GM18520 (cell line): ENCODE measurements around the gene DDX11.
"Not testable (repeated sequence)": the region's sequence is repeated elsewhere in the genome, so short reads cannot be mapped to it uniquely, and the experiment has no call there.

ENCODE experiments used
- ATAC-seq: cut with Tn5 transposase; IDR thresholded peaks from one replicate; pipeline ENCODE4 v1.9.1; 2021; ENCODE audit not compliant: unreplicated experiment

DDX11 gene

DNA sequence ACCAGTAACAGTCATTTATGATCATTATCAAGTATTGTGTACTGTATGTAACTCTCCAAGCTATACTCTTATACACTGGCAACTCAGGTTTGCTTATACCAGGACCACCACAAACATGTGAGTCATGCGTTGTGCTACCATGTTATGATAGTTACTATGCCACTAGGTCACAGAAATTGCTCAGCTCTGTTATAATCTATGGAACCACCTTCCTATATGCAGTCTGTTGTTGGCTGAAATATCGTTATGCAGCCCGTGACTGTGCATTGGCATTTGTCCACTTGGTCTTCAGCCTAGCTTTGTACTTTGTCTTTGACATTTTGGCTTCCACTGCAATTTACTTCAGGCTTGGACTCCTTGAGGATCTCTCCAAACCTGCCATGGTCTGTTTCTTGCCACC lies 7.5 kb upstream of the DDX11 start:
- not testable (repeated sequence) for ATAC-seq

DNA sequence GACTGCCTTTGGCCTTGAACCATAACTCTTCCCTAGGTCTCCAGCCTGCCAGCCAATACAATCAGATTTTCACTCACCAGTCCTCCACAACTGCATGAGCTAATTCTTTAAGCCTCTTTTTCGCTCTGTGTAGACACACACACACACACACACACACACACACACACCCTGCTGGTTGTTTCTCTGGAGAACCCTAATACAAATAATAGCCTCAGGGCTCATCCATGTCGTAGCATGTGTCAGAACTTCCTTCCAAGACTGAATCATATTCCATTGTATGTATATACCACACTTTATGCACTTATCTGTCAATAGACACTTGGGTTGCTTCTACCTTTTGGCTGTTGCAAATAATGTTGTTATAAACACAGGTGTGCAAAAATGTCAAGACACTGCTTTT lies 6.0 kb upstream of the DDX11 start:
- not testable (repeated sequence) for ATAC-seq

DNA sequence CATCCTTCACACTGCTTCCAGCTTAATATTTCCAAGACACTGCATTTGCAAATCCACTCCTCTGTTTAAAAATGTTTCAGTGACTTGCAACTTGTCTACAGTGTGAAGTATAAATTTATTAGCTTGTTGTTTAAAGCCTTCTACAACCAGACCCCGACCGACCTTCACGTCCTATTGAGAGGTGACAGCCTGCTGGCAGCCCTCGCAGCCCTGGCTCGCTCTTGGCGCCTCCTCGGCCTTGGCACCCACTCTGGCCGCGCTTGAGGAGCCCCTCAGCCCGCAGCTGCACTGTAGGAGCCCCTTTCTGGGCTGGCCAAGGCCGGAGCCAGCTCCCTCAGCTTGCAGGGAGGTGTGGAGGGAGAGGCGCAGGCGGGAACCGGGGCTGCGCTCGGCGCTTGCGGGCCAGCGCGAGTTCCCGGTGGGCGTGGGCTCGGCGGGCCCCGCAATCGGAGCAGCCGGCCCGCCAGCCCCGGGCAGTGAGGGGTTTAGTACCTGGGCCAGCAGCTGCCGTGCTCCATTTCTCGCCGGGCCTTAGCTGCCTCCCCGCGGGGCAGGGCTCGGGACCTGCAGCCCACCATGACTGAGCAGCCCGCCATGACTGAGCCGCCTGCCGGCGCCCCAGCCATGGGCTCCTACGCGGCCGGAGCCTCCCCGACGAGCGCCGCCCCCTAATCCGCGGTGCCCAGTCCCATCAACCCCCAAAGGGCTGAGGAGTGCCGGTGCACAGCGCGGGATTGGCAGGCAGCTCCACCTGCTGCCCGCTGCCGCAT lies 2.5 kb upstream of the DDX11 start:
- not testable (repeated sequence) for ATAC-seq

DNA sequence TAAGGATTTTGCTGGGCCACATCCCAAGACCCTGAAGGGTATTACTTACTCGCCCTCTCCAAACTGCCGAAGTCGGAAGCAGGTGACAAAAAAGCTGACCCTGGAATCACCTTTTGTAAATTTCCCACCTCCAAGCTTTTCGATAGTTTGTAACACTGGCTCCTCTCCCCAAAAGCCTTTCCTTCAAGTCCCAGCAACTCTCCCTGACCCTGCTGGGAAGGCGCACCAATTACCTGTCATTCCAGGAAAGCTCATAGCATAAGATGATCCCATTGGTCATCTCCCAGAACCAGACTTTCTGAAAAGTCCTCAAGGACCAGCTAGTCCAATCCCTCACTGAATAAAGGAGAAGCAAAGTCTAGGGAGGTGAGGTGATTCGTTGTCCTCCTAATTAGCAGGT lies 698 bp upstream of the DDX11 start:
- not testable (repeated sequence) for ATAC-seq

DNA sequence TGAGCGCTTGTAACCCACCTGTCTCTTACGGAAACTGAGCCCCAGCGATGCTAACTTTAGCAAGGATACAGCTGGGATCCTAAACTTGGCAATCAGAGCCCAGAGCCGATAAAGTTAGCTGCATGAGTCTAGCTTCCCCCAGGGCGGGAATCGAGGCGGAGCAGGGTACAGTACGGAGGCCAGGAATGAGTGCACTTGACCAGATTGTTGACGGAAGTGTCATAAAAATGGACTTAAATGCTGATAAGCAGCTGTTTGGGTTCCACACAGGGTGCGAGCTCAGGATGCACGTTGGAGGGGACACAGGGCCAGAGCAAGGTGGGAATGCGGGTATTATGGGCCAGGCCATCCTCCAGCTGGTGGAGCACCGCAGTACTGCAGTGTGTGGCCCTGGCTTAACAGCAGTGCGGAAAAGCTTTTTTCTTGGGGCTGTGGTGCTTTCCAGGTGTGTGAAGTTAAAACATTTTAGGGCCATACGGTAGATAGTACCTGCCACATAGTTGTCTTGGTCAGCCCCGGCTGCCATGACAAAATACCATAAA lies 744 bp downstream of the DDX11 start:
- ATAC-seq, result peak; percentile 25

DNA sequence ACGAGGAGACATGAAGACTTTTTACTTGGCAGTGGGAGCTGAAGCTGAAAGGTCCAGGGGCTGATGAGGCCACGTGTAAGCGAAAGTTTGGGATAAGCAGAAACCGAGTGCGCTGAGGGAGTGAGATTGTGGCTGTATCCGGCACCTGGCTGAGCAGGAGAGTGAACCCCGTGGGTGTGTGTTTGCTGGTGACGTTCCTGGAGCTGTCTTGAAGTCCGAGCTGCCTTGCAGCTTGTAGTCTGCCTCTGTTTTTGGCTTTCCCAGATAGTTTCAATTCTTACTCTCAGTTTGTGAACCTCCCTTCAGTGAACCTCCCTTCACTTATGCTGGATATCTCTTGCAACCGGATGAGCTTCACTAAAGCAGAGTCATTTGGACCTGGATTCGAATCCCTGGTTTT lies 2.5 kb downstream of the DDX11 start:
- not testable (repeated sequence) for ATAC-seq

DNA sequence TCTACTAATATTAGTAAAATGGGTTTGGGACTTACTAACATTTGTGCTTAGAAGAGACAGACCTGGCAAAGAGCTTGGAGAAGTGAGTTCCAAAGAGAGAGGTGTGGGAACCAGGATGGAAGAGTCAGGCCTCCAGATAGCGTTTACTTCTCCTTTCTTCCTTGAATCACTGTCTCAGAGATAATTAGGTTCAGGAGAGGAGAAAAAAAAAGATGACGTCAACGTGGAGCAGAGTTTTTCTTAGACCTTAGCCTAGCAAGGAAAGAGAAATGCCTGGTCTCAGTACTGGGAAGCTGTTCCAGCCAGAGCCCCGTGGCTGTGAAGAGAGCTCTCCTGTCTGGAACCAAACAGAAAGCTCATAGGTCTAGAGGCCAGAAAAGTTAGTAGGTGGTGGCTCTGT lies 3.4 kb downstream of the DDX11 start:
- ATAC-seq, result not testable (repeated sequence)

DNA sequence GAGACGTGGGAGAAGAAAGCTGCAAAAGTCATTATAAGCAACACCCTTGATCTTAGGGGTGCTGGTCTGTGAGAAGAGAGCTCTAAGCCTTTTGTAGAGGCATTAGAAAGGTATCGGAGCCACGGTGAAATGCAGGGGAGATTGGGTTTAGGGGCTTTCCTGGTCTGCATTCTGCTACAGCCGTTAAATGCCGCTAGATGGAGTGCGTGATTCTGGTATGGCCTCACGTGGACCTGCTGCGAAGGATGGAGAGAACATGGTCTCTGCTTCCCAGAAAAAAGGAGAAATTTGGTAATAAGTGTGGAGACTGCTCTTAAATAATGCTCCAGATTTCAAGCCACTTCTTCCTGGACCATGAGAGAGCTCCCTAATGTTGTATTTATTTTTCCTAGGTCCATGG lies 4.3 kb downstream of the DDX11 start:
- ATAC-seq, result not testable (repeated sequence)

DNA sequence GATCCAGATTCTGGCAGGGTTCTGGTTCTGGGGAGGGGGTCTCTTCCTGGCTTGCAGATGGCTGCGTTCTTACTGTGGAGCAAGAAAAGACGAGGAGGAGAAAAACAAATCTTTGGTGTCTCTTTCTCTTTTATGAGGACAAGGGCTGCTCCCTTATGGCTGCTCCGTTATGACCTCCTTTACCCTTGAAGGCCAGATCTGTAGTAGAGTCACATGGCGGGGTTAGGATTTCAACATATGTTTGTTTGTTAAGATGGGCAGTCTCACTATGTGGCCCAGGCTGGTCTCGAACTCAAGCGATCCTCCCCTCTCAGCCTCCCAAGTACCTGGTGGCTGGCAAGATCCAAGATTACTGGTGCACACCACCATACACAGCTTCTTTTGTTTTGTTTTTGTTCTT lies 5.8 kb downstream of the DDX11 start:
- ATAC-seq, result not testable (repeated sequence)

DNA sequence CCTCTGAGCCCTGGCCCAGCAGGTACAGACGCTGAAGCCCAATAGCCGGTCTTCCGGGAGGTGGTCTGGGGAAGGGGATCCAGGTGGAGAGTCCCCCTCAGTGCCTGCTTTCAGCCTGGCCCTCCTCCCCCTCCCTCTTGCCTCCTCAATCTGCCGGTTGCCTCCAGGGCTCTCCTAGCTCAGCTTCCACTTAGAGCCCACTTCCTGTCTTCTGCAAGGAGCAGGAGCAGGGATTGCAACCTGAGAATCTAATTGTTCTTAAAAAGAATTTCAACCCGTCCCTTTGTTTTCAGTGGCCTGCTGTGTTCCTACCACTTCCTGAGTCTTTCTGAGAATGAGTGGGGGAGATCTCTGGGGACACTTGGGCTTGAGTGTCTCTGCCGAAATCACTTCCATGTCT lies 6.6 kb downstream of the DDX11 start:
- not testable (repeated sequence) for ATAC-seq

DNA sequence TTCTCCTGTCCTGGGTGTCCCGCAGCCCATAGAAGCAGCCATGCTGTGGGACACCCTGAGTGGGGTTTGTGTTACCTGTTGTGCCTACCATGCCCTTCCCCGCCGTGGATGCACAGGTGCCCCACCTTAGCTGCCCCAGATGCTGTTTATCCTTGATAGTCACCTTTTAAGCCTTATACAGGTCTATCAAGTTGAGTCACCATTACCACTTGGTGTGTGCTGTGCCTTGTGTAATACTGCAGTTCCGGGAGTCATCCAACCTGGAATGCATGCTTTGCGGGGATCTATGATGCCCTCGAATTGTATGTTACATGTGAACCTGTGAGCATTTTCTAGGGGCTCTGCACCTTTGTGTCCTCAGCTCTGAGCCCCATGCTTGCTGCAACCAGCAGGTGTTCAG lies 7.6 kb downstream of the DDX11 start:
- ATAC-seq, result not testable (repeated sequence)

DNA sequence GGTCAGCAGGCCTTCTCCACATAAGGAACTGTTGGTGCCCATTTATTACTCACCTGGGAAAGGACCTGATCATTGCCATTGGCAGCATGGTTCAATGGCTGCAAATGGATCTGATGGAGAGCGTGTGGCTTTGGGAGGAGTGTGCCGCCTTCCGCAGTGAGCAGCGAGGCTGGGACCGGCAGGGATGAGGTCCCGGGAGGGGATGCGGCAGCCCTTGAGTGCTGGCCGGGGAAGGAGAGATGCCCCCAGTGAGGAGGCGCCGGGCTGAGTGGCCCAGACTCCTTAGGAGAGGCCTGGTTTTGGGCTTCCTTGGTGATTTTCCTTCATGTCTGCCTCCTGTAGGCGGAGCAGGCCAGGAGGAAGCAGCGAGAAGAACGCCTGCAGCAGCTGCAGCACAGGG lies 10.6 kb downstream of the DDX11 start:
- ATAC-seq, result not testable (repeated sequence)

DNA sequence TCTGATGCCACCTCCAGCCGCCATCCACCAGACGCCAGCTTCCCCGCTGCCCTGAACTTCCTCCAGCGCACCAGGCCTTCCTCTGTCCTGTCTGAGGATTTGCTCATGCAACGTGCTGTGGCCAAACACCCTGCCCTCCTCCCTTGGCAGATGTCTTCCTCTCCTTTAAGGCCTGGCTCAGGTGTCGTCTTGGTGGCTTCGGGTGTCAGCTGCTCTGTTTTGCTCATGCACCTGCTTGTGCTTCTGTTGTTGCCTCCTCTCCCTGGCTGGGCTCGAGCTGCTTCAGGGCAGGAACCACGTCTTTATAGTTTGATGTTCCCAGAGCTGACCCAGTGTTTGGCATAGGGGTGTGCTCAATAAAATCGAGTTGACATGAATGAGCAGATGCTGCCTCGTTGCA lies 12.4 kb downstream of the DDX11 start:
- ATAC-seq, result not testable (repeated sequence)

DNA sequence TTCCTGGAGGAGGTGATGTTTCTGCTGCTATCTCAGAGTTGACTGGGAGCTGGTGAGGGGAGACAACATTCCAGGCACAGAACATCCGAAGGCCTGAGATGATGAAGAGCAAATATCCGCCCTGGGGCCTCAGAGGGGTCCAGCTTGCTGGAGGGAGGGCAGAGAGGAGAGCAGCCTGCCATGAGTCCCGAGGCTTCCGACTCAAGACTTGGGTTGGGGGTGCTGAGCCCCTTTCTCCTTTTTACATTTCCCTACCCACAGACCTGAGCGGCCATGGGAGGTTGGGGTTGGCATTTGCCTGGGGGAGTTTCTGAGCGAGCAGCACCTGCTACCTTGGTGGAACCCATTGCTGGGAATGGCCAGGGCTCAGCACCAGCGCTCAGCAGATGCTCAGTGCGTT lies 13.8 kb downstream of the DDX11 start:
- not testable (repeated sequence) for ATAC-seq

DNA sequence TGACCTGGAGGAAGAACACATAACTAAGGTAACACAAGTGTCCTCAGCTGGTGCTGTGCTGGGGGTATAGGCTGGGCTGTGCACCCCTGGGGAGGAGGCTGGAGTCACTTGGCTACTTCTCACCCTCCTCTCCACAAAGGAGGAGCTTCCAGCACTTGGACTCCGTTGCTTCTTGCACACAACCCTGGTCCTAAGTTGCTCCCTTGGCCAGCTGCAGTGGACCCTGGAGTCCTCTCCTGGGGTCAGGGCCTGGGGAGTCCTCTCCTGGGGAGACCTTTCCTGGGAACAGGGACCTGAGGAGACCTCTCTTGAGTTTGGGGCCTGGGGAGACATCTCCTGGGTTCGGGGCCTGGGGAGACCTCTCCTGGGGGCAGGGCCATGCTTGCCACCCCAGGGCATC lies 14.3 kb downstream of the DDX11 start:
- ATAC-seq, result not testable (repeated sequence)

DNA sequence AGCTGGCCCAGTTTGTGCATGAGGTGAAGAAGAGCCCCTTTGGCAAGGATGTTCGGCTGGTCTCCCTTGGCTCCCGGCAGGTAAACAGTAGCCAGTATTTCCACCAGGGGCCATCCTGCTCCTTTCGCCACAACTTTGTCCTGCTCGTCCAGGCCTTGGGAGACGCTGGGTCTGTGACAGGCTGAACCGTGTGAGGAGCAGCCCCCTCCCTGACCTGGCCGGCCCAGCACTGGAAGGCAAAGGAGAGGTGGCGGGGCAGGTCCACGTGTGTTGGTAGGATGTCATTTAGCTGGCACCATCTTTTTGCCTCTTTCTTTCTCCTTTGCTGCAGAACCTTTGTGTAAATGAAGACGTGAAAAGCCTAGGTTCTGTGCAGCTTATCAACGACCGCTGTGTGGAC lies 15.4 kb downstream of the DDX11 start:
- no peak for ATAC-seq

DNA sequence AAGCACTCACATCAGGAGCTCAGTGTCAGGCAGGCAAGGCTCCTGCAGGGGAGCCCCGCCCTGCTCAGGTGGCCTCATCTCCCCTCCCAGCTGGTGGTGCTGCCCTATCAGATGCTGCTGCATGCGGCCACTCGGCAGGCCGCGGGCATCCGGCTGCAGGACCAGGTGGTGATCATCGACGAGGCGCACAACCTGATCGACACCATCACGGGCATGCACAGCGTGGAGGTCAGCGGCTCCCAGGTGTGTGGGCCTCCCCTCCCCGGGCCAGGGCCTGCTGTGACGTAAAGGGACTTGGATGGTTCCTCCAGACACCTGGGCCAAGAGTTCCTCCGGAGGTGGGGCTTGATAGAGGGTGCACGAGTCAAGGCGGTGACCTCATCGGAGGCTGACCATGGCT lies 18.0 kb downstream of the DDX11 start:
- ATAC-seq, result not testable (repeated sequence)

DNA sequence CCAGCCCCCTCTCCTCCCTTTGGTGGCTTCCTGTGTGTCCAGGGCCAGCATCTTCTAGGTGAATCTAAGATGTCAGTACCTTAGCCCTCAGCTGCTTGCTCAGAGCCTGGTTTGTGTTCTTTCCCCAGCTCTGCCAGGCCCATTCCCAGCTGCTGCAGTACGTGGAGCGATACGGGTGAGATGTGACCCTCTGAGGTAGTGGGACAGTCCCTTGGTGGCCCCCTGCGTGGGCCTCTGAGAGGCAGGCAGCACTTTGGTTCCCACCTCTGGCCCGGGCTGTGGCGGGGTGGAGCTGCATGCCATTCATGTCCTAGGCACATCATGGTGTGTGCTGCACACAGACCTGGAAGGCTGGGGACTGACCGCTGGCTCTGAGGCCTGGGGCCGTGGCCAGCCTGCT lies 19.1 kb downstream of the DDX11 start:
- ATAC-seq, result not testable (repeated sequence)

DNA sequence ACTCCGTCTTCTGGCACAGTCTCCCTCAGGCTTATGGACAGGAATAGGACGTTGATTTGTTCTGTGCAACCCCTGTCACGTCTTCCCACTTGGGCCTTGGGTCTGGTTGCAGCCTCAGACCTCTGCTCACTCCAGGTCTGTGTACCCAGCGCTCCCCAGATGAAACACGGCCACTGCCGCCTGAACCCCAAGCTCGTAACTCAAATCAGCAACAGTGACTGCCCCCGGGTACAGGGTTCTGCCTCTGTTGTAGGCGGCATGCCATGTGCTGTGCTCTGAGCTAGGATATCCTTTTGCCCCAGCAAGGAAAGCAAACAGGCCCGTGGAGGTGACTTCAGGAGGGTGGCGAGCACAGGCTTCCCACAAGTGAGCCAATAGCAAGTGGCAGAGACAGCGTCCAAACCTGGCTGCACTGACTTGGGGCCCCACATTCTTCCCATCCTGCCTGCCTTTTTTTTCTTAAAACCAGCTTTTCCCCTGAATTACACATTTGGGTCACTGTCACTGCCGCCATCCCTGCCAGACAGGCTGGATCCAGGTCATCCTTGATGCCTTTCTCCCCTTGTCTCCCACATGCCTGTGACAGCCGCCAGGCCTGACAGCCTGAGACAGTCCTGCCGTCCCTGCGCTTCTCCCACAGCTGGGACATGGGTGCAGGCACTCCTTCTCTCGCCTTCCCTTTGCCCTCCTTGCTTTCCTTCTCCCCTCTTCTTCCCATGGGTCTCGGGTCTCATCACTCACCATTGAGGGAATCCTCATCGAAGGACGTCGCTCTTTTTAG lies 21.6 kb downstream of the DDX11 start:
- ATAC-seq, result not testable (repeated sequence)

DNA sequence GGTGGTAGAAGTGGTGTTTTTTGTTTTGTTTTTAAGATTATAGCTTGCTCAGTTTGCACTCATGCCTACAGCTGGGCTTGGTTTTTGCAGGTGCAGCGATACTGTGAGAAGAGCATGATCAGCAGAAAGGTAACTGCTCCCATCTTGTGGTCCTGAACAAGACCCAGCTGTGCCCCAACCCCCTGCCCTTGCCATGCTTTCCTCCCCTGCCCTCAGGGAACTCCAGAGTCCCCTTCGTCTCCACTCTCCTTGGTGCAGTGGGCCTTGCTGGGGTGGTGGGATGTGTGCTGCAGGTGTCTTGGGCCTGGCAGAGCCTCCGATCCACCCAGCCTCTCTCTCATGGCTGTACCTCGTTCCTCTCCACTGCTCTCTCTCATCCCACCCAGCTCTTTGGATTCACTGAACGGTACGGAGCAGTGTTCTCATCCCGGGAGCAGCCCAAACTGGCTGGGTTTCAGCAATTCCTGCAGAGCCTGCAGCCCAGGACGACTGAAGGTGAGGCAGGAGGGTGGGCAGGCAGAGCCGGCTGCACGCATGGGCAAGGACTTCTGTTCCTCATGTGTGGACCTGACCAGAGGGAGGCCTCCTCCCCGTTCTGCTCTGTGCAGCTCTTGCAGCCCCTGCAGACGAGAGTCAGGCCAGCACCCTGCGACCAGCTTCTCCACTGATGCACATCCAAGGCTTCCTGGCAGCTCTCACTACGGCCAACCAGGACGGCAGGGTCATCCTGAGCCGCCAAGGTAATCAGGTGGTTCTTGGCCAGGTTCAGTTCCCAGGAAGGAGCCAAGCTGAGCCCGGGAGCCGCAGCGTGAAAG lies 22.8 kb downstream of the DDX11 start:
- ATAC-seq, result not testable (repeated sequence)

DNA sequence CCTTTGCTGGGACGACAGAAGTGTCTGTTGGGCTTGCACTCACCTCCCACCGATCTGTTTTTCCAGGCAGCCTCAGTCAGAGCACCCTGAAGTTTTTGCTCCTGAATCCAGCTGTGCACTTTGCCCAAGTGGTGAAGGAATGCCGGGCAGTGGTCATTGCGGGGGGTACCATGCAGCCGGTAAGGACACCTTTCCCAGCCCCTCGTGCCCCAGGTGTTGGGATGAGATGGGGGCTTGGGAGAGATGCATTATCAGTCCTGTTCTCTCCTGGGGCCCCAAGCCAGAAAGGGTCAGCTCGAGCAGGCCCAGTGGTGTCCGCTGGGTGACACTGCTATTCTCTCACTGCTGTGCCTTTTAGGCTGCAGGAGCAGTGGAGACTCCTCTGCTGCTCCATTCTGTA lies 24.2 kb downstream of the DDX11 start:
- not testable (repeated sequence) for ATAC-seq
